NCI-H1105 (cell line): ENCODE measurements around the gene KCNG4.

Experiments
- DNase-seq: peaks from one replicate; lab custom pipeline; 2025; lab: John Stamatoyannopoulos, UW

KCNG4 gene

DNA sequence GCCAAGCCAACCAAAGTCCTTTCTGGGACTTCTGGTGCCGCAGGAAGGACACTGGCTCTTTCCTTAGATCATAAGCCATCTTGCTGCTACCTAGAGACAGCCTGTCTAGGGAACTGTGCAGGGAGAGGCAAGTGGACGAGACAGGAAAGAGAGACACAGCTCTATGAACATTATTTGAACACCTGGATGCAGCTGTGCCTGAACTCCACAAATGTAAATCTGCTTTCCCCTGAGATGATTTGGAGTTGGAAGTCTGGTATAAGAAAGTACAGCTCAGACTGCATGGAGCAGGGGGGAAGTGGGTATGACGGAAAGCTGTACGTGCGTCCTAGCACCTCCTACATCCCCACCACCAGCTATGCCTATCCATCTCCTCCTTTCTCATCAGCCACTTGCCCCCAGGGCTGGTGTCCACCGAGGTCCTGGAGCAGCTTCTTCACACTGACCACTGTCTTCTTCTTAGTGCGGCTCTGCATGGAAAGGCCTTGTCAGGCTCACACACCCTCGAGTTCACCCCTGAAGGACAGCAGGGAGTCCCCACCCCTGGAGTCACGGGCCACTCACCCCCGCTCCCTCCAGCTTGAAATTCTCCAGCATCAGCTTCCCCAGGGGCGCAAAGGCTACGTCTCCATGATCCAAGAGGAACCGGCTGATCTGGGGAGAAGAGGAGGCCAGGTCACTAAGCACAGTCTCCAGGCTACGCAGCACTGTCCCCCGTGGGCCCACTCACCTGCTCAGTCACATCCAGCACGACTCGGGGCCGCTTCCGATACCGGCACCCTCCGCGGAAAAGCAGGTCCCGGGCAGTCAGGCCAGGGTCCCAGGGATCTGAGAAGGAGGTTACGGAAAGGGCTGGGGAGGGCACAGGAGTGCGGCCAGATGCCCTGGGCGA is 56.9 kb downstream of the KCNG4 start:
- no peak for DNase-seq

DNA sequence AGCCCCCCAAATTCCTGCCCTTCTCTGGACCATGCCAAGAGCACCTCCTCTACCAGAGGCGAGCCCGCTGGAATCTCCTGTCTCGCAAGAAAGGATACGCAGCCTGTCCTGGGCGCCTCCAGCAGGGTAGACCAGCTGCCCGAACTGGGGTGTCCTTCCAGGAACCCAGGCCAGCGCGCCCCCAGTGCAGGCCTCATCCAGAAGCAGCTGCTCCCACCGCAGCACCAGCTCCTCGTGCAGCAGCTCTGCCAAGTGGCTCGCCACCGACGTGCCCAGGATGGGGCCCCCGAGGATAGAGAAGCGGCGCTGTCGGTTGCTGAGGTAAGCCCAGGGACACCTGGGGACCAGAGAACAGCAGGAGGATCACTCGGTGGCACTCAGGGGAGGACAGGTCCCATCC is 57.7 kb downstream of the KCNG4 start:
- no peak for DNase-seq

DNA sequence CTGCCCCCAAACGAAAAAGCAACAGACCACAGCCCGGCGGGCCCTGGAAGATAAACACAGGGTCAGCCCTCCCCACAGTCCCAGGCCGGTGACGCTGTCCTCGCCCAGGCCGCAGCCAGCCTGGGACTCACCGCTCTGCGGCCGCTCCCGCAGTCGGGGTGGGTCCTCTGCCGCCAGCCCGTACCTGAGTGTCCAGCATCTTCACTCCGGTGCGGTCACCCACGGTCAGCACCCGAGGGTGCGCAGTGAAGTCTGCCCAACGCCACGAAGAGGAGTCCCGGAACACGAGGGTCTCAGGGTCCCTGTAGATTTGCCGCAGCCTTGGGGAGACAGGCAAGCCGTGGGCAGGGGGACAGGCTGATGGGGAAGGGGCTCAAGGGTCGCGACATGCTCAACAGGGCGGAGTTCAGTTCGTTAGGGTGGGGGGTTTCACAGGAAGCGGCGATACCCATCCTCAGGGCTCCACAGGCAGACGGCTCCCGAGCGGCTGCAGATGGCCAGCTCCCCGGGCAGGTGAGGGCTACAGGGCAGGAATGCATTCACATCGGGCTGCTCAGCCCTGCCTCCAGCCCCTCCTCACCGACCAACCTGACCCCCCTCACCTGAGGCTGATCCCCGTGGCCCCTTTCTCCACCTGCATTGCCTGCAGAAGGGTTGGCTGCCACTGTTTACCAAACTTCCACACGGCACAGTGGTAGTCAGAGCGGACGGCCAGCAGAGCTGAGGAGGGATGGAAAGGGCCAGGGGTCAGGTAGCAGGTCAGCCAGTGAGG is 58.5 kb downstream of the KCNG4 start:
- no peak for DNase-seq

DNA sequence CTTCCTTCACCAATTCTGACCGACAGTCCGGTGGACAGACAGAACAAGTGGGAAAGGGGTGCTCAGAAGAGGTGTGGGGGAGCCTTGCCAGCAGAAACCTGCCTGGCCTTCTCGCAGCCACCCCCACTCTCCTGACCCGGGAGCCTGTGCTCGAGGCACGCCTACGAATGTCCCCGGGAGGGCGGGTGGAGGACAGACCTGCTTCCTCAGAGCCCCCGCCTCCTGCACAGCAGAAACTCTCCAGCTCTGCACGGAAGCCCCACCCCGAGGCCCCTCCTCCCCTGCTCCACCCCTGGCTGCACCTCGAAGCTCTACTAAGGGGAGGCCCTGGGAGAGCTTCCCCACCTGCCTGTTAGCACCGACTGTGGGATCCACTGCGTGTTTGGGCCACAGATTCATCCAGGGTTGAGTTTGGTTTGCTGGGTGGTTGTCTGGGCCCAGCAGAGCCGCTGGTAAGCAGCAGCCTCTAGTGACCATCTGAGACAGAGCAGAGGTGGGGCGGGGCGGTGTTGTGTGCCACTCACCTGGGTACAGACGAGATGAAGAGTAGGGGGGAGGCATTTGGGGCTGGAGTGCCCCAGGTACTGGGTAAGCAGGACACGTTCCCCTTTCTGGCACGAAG is 59.2 kb downstream of the KCNG4 start:
- no peak for DNase-seq

DNA sequence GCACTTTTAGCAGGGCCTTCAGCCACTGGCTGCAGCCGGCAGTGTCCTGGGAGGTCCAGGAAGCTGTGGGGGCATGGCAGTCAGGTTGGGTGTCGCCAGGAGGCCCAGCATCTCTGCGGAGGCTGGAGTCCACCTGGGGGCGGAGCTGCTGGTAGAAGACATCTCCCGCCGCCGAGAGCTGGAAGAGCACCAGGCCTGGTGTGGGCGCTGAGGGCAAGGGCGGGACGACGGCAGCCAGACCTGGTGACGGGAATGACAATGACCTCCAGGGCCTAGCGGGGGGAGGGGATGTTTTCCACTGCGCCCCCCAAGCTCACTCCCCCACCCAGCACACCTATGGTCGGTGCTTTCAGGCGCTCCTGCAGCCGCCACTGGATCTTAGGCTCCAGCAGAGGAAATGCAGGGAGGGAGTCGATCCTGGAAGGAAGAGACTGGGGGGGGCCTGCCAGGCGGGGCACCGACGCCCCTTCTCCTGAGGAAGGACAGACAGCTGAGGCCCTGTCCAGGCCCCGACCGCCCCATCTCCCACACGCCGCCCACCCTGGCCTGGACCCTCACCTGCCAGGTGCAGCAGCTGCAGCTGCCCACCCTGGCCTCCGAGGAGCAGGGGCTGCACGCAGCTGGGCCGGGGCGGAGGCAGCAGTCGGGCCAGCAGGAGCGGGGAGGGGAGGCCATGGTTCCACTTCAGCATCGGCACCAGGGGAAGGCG is 60.0 kb downstream of the KCNG4 start:
- no peak for DNase-seq

DNA sequence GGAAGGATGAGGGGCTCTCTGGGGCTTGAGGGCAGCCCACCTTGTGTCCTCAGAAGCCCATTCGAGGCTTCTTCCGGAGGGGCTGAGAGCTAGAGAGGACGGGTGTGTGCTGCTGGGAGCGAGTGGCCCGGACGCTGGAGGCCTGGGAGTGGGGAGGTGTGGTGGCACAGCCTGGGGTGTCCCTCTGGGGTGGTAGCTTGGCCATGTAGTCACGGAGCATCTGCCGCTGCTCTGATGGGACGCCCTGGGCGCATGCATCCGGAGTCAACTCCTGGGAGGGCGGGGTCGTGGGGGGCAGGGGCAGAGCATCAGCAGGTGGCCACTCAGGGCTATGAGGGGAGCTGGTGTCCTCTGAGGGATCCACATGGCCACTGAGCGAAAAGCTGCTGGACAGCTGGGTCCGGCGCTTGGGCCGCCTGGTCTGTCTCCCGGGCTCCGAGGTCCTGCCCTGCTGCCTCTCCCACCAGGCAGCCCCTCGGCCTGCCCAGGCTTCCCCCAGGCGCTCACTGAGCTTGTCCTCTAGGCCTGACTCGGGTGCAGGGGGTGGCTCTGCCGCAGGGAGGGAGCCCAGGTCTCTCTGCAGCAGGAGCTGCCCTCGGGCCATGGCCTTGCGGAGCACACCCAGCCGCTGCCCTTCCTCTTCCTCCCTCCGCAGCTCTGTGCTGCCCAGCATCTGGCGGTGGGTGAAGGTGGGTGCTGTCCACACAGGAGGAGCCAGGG is 60.8 kb downstream of the KCNG4 start:
- no peak for DNase-seq

DNA sequence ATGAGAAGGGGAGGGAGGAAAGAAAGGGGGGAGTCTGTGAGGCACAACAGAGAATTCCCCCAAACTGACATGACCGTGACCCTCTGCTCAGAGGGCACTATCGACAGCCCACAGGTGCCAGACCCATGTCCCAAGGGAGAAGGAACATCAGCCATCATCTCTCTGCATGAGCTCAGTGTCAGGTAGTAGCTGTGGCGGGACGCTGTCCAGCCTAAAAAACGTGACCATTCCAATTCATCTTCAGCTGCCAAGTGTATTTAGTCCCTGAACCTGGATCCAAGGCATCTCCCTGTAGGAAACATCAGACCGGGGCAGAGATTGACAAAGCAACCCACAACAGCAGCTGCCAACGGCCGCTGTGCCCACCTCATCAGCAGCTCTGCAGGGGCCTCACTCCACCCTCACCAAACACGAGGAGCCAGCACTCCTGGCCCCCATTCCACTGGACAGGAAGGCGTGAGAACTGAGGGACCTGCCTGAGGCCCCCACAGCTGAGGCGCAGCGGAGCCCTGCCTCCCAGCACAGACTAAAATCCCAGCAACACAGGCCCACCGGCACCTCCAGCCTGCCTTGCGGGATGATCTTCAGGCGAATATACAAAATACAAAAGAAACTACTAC is 61.6 kb downstream of the KCNG4 start:
- DNase-seq: no peak

DNA sequence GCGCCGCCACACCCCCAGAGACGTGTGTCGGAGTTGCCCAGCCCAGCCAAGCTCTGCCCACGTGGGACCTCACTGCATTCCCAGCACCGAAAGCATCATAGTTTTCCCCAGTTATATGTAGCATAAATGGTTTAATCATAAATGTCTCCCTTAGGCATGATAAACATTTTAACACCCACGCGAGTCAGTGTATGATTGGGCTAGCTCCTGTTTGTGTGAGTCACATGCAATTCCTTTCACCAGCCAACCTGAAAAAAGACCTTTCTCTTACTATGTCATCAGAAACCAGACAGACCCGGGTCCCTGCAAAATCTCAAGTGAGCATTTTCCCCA is 62.1 kb downstream of the KCNG4 start:
- no peak for DNase-seq

DNA sequence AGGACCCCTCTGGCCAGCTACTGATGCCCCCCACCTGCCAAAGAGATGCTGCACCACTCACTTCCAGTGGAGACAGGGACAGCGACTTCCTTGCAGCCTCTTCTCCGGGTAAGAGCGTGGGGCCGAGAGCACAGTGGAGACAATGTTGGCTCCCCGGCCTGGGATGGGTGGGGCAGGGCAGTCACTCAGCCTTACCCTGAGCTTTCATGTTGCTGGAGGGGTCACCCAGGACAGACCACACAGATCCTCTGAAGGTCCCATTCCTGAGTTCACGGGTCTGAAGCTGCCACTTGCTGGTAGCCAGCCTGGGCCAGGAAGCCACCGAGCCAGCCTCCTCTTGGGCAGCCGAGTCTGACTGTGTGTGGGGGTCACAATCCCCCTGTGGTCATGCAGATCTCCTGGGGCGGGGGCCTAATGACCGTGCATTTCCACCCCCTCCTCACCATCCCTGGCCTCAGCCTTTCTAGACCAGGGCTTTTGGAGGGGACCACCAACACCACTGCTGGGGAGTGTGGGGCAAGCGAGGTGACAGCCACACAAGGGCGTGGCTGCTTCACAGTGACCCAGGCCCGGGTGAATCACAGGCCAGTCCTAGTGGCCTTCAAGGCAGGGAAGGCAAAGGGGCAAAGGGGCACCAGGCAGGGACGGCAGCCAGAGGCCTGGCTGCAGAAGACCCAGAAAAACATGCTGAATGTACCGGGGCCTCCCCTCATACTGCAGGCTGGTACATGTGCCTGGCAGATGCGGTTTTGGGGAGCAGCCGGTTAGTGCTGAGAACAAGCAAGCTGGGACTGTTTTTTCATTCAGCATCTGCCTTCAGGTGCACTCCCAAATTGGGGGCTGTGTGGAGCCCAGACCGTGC is 63.4 kb downstream of the KCNG4 start:
- no peak for DNase-seq

DNA sequence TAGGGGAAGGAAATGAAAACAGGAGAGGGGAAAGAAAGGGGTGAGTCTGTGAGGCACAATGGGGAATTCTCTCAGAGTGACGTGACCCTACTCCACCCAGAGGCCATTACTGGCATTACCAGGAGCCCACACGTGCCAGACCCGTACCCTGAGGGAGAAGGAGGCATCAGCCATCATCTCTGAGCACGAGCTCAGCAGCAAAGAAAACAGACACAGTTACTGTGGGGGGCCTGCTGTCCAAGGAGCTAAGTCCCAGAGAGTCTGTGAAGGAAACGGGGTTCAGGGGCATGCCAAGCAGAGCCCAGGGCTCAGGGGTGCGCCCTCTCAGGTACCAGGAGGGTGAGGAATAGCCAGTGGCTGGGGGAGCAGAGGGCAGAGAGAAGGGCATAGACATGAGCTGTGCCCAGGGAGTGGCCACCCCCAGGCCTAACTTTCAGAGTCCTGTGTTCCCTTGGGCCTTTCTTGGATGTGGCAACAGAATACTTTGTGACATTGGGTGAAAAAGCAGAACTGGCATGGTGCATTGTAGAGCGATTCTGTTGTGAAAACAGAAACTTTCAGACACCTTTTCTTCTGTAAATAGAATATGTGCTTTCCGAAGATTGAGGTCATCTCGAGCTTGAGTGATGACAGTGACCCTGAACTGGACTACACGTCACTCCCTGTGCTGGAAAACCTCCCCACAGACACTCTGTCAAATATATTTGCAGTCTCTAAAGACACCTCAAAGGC is 64.3 kb downstream of the KCNG4 start:
- DNase-seq: peak; percentile 22

DNA sequence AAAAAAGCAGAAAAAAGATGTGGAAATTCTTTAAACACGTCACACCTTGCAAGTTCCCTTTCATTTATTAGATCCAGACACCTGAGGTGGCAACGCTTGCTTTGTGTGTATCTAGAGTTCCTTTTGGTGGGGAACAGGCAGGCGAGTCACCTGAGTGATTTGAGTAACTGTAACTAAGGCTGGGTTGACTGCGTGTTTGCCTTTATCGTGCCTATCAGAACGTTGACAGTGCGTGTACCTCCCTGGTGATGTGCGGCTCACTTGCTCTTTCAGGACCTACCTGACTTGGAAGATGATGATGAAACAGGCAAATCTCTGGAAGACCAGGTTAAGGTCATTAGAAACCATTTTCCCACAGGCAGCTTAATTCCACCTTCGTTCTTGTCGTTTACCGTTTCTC is 65.4 kb downstream of the KCNG4 start:
- no peak for DNase-seq

DNA sequence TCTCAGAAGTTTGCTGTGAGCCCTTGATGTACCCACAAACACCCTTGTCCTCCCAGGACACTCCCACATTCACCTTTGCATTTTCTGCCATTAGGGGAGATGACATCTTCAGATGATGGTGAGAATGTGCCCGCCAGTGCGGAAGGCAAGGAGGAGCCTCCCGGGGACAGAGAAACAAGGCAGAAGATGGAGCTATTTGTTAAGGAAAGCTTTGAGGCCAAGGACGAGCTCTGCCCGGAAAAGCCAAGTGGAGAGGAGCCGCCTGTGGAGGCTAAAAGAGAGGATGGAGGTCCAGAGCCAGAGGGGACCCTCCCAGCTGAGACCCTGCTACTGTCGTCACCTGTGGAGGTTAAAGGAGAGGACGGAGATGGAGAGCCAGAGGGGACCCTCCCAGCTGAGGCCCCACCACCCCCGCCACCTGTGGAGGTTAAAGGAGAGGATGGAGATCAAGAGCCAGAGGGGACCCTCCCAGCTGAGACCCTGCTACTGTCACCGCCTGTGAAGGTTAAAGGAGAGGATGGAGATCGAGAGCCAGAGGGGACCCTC is 70.0 kb downstream of the KCNG4 start:
- no peak for DNase-seq
